Measurements from ENCODE around the gene FAM219B.

DNA sequence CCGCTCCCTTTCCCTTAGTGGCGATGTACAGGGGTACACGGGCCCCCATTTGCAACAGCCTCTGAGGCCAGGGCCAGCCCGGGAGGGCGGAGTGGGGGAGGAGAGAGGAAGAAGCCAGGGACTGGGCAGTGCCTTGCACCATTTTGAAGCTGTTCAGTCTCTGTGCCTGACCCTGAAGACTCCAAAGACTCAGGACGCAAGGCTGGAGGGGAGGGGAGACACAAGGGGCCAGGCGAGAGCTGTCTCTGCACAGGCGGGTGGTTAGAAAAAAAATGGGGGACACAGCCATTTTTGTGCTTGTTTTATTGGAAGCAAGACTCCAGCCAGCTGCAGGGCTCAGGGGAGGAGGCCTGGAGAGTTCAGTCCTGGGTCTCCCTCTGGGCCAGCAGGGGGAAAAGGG, 48.4 kb upstream of the FAM219B start:
- TF ChIP-seq, protein P1, sequence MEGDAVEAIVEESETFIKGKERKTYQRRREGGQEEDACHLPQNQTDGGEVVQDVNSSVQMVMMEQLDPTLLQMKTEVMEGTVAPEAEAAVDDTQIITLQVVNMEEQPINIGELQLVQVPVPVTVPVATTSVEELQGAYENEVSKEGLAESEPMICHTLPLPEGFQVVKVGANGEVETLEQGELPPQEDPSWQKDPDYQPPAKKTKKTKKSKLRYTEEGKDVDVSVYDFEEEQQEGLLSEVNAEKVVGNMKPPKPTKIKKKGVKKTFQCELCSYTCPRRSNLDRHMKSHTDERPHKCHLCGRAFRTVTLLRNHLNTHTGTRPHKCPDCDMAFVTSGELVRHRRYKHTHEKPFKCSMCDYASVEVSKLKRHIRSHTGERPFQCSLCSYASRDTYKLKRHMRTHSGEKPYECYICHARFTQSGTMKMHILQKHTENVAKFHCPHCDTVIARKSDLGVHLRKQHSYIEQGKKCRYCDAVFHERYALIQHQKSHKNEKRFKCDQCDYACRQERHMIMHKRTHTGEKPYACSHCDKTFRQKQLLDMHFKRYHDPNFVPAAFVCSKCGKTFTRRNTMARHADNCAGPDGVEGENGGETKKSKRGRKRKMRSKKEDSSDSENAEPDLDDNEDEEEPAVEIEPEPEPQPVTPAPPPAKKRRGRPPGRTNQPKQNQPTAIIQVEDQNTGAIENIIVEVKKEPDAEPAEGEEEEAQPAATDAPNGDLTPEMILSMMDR (IDR thresholded peaks at IDR 0.05): no peak
- TF ChIP-seq EP300 (IDR thresholded peaks at IDR 0.05): no peak
- no peak for TF ChIP-seq POLR2A (IDR thresholded peaks at IDR 0.05; ENCODE audit: low read depth)
- no peak for TF ChIP-seq POLR2AphosphoS5 (IDR thresholded peaks at IDR 0.05)

Measured in esophagus muscularis mucosa (tissue), 4 donors.